Mesothelial cell of epicardium (in vitro differentiated cells): ENCODE data around the gene DNAJC13. TPM values are rescaled to one million over a fixed set of nuclear protein-coding genes. Genes with fewer than 3 reads are reported as not detected.
"Not testable (repeated sequence)": the region's sequence is repeated elsewhere in the genome, so short reads cannot be mapped to it uniquely, and the experiment has no call there.

ENCODE experiments used
- DNase-seq, 2 experiments: peaks; one replicate each; pipeline ENCODE4 v3.0.0; 2021; ENCODE audit warnings: low spot score in 2 of 2; ENCODE audit not compliant: unreplicated experiment in 2 of 2
- H3K27ac Mint-ChIP-seq: 2 replicates; pipeline ENCODE4 v1.8.0; 2021; ENCODE audit warnings: mixed read lengths
- H3K27me3 Mint-ChIP-seq: 2 replicates; pipeline ENCODE4 v1.8.0; 2021; ENCODE audit warnings: low read depth, mixed read lengths
- H3K36me3 Mint-ChIP-seq: 2 replicates; pipeline ENCODE4 v1.8.0; 2021; ENCODE audit warnings: mixed read lengths
- H3K4me1 Mint-ChIP-seq: 2 replicates; pipeline ENCODE4 v1.8.0; 2021; ENCODE audit warnings: mixed read lengths
- H3K4me3 Mint-ChIP-seq: 2 replicates; pipeline ENCODE4 v1.8.0; 2021; ENCODE audit warnings: mild to moderate bottlenecking, moderate library complexity, mixed read lengths
- H3K9me3 Mint-ChIP-seq: 2 replicates; pipeline ENCODE4 v1.8.0; 2021; ENCODE audit warnings: mixed read lengths
- CTCF ChIP-seq: fragments of 200-600 bp; sonication (generic); IDR thresholded peaks from one replicate; pipeline ENCODE4 v1.5.0; 2021; ENCODE audit warnings: antibody characterized with exemption; ENCODE audit not compliant: unreplicated experiment
- total RNA-seq: library from RNA; stranded (reverse); gene quantifications from 3 replicates; pipeline ENCODE4 v1.2.1, GENCODE V29; 2021

Gene DNAJC13
- total RNA-seq, 1 donor from 2014 or later = 37.8 TPM

- Mint-ChIP-seq H3K4me1 (peaks cover 2% of the 10 kb centered on the region), H3K27me3 (no peaks in the 10 kb centered on the region), H3K4me3 (no peak overlapping the region), H3K36me3 (no peaks in the 10 kb centered on the region), H3K27ac (no peak overlapping the region), H3K9me3 (no peaks in the 10 kb centered on the region)
- no peak for TF ChIP-seq CTCF
- DNase-seq = no peak
Measured at GRCh38 chr3:132549890-132550578, 132.7 kb downstream of the DNAJC13 start.

GRCh38 chr3:132550579-132551305, 133.4 kb downstream of the DNAJC13 start:
- no peak for TF ChIP-seq CTCF

GRCh38 chr3:132553826-132554225, 136.5 kb downstream of the DNAJC13 start:
- Mint-ChIP-seq H3K4me3 (no peak overlapping the region), H3K27ac (no peak overlapping the region), H3K4me1 (peaks cover 2% of the 10 kb centered on the region), H3K27me3 (no peaks in the 10 kb centered on the region), H3K36me3 (peaks cover 5% of the 10 kb centered on the region), H3K9me3 (no peaks in the 10 kb centered on the region)
- no peak for DNase-seq
- no peak for TF ChIP-seq CTCF

More at GRCh38 chr3:132550579-132551305, 133.4 kb downstream of the DNAJC13 start:
- DNase-seq = no peak
- no peak overlapping the region for H3K4me3 Mint-ChIP-seq
- H3K4me1 Mint-ChIP-seq = peaks cover 2% of the 10 kb centered on the region
- no peak overlapping the region for H3K27ac Mint-ChIP-seq
- no peaks in the 10 kb centered on the region for H3K9me3 Mint-ChIP-seq
- H3K36me3 Mint-ChIP-seq = no peaks in the 10 kb centered on the region
- no peaks in the 10 kb centered on the region for H3K27me3 Mint-ChIP-seq

- no peak for DNase-seq
- Mint-ChIP-seq H3K4me1 (peaks cover 2% of the 10 kb centered on the region), H3K27ac (no peak overlapping the region), H3K27me3 (no peaks in the 10 kb centered on the region), H3K9me3 (no peaks in the 10 kb centered on the region), H3K4me3 (no peak overlapping the region), H3K36me3 (peaks cover 7% of the 10 kb centered on the region)
- no peak for TF ChIP-seq CTCF
Measured at GRCh38 chr3:132554437-132554836, 137.1 kb downstream of the DNAJC13 start.

- Mint-ChIP-seq H3K36me3 (peaks cover 7% of the 10 kb centered on the region), H3K27ac (no peak overlapping the region), H3K27me3 (no peaks in the 10 kb centered on the region), H3K4me1 (peaks cover 4% of the 10 kb centered on the region), H3K9me3 (no peaks in the 10 kb centered on the region), H3K4me3 (no peak overlapping the region)
- DNase-seq = no peak
- no peak for TF ChIP-seq CTCF
Measured at GRCh38 chr3:132555306-132556035, 138.2 kb downstream of the DNAJC13 start.

GRCh38 chr3:132556036-132556386, 138.7 kb downstream of the DNAJC13 start:
- H3K9me3 Mint-ChIP-seq, H3K4me1 Mint-ChIP-seq, DNase-seq, H3K36me3 Mint-ChIP-seq, H3K4me3 Mint-ChIP-seq, H3K27me3 Mint-ChIP-seq, H3K27ac Mint-ChIP-seq: not testable (repeated sequence)
